Aorta (tissue), 5 donors: ENCODE results near the gene SULT6B1. TPM values are rescaled to one million over a fixed set of nuclear protein-coding genes. Genes with fewer than 3 reads are reported as not detected.

Experiments used
- ATAC-seq: fragments of 200-7000 bp; cut with Tn5 transposase; one replicate; pipeline ENCODE4 v1.9.1; 2022; ENCODE audit warnings: moderate library complexity; ENCODE audit not compliant: low FRiP score
- DNase-seq, 2 donors: peaks; one replicate each; pipeline ENCODE4 v3.0.0-alpha.2; 2020
- H3K27ac ChIP-seq, 2 donors: one replicate each; pipeline ENCODE4 v1.5.1; 2013; ENCODE audit warnings: low read length in 2 of 2, mild to moderate bottlenecking in 2 of 2, moderate library complexity in 2 of 2, control low read depth in 1 of 2, inconsistent platforms in 1 of 2, low read depth in 1 of 2
- H3K27me3 ChIP-seq, 2 donors: one replicate each; pipeline ENCODE4 v1.6.1; 2013; ENCODE audit warnings: control low read depth in 1 of 2, low read length in 1 of 2, mild to moderate bottlenecking in 1 of 2, moderate library complexity in 1 of 2; ENCODE audit not compliant: insufficient read depth in 2 of 2, control insufficient read depth in 1 of 2
- H3K36me3 ChIP-seq, 2 donors: one replicate each; pipeline ENCODE4 v1.6.1; 2013; ENCODE audit warnings: control low read depth in 1 of 2, low read length in 1 of 2, mild to moderate bottlenecking in 1 of 2; ENCODE audit not compliant: insufficient read depth in 2 of 2, control insufficient read depth in 1 of 2
- H3K4me1 ChIP-seq, 2 donors: one replicate each; pipeline ENCODE4 v1.6.1; 2013; ENCODE audit warnings: low read length in 2 of 2, control low read depth in 1 of 2, mild to moderate bottlenecking in 1 of 2, moderate library complexity in 1 of 2; ENCODE audit not compliant: insufficient read depth in 2 of 2, control insufficient read depth in 1 of 2
- H3K4me3 ChIP-seq, 2 donors: one replicate each; pipeline ENCODE4 v1.5.1; 2013; ENCODE audit warnings: low read length in 2 of 2, control low read depth in 1 of 2, mild to moderate bottlenecking in 1 of 2
- H3K9me3 ChIP-seq: one replicate; pipeline ENCODE4 v1.6.1; 2013; ENCODE audit warnings: mild to moderate bottlenecking, low read length; ENCODE audit not compliant: control insufficient read depth
- WGBS, 2 donors: extraction: QIAGEN DNeasy Blood & Tissue Kit; methylation state at CpG; one replicate each; pipeline ENCODE4 v1.1.7; 2013; 5-methylcytosine and 5-hydroxymethylcytosine counted together
- intact Hi-C, 2 donors: fragments of 100-400 bp; cut with DNase I; formaldehyde crosslinking; loops; one replicate each; pipeline versions ENCODE4 v1.14.2 to v1.15.0; 2022
- polyA plus RNA-seq, 2 donors: library from polyadenylated mRNA; stranded (reverse); fragments of 200-250 nt; gene quantifications; one replicate each; pipeline ENCODE4 v1.2.3, GENCODE V29; 2013
- total RNA-seq, 2 donors: library from RNA; stranded (reverse); fragmentation: NEBNext Ultra II Directional; extraction: Animal tissue kit (Norgen Biotek cat#: 25700); gene quantifications; one replicate each; pipeline ENCODE4 v1.2.1, GENCODE V29; 2021
- donor health status: healthy with polysubstance abuse.
- donor health status: Bipolar disorder and iron deficiency.
- donor health status: DM: no; HTN: no; CAD: no.
- donor health status: DM: no; HTN: no; CAD: no.
- donor health status: DM: yes; HTN: yes; CAD: no.

The SULT6B1 gene
- total and polyA plus RNA-seq, 4 donors, result not detected

DNA sequence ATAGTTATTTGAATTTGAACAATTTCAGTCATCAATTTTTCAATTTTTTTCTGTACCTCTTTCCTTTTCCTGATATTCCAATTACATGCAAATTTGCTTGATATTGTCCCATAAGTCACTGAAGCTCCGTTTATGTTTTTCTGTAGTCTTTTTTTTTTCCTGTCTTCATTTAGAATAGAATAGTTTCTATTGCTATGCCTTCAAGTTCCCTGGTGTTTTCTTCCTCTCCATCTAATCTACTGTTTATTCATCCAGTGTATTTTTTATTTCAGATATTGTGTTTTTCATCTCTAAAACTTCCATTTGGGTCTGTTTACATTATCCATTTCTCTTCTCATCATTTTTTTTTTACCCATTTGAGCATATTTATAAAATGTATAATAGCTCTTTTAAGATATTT is 23.7 kb downstream of the SULT6B1 start:
- Histone ChIP-seq H3K27ac (no peak overlapping the region), H3K27me3 (no peaks in the 10 kb centered on the region), H3K4me1 (no peaks in the 10 kb centered on the region), H3K9me3 (no peaks in the 10 kb centered on the region), H3K4me3 (no peak overlapping the region), H3K36me3 (no peaks in the 10 kb centered on the region)
- no peak for ATAC-seq
- 88% methylated on average over 1 of the region's 1 CpG for WGBS, 2 donors
- intact Hi-C loops, result loop anchor here in 1 of 2 donors (5.0 kb wide), 1 partner anchor 728 kb away; no protein-coding TSS in a partner anchor
- no peak for DNase-seq

DNA sequence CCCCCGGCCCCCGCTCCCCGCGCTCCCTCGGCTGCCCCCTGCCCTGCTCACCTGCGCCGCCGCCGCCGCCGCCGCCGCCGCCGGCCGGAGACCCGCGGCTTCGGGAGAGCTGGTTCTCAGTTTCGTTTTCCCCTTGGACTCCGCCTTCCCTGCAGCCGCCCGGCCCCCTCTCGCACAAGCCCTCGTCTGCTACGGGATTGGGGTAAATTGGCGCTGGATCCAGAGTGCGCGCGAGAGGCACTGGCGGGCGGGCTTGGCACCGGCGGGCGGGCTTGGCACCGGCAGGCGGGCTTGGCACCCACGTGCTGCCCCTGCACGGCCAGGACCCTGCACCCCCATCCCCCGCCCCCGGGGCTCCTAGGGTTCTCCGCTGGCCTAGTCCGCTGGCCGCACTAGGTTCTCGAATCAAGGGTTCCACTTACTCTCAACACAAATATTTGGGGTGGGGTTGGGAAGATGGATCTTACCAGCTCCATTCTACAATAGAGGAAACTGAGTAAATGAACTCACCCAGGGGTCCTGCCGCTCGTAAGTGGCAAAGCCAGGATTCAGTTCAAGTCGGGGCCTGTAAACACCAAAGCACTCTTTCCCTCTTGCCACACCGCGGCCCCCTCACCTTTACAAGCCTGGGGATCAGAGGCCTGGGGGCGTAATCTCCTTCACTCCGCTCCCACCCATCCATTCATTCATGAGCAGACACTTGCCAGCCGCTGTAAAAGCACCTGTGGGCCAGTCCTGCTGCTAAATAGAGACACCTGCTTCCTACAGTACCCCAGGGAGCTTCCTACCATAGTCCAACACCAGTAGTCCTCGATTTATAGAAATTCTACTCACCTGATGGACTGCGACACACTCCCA is 31.4 kb downstream of the SULT6B1 start, which contains the start of gene EIF2AK2:
EIF2AK2 (minus strand) TSS at position 124 of the 858 bp plus-strand sequence. CDS start 9,174 bp downstream, outside the sequence.
- Histone ChIP-seq H3K4me1 (no peaks in the 10 kb centered on the region), H3K27me3 (no peaks in the 10 kb centered on the region), H3K36me3 (no peaks in the 10 kb centered on the region), H3K27ac (peak within 1 kb of the TSS; percentile 26 to 57), H3K9me3 (no peaks in the 10 kb centered on the region), H3K4me3 (peak within 1 kb of the TSS; percentile 92 to 100)
- intact Hi-C loops, result no loop called here
- whole genome bisulfite sequencing, 2 donors, result 14 to 39% methylated on average over 19 to 55 of the region's 55 CpGs
- peak; percentile 93 to 94 for DNase-seq
- peak; percentile 93 for ATAC-seq

DNA sequence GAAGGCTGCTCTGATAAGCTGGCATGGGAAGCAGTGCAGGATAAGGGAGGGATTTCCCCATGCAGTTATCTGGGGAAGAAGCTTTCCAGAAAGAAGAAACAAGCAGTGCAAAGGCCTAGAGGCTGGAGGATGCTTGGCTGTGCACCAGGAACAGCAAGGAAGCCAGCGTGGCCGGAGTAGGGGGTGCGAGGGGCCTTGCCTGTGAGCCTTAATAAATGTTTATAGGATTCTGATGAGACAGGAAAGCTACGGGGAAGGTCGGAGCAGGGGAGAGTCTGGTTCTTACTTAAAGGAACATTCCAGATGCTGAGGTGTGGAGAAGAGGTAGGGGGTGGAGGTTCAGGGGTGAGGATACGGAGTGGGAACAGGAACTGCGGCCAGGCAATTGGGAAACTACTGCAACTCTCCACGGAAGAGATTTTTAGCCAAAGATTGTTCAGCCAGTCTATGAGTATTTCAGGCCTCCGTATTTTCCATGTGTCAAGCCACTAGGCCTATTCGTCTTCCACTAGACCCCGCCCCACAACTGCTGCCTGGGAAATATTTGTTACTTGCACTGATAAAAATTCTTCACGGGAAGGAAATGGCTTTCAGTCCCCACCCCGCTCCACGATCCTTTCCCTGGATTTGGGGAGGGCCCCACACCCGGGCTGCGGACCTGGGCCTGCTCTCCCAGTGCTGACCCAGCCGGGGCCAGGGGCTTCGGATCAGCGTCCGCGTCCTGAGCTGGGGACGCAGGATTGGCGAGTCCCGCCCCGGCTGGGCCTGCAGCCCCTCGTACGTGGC is 32.2 kb downstream of the SULT6B1 start:
- Histone ChIP-seq H3K27me3 (no peaks in the 10 kb centered on the region), H3K9me3 (no peaks in the 10 kb centered on the region), H3K27ac (peak overlapping the region in 1 of 2 donors; percentile 57), H3K4me3 (peak overlapping the region; percentile 92 to 100), H3K36me3 (no peaks in the 10 kb centered on the region), H3K4me1 (no peaks in the 10 kb centered on the region)
- ATAC-seq (peak; percentile 72), DNase-seq (peak; percentile 70 to 81)
- intact Hi-C loops, result no loop called here
- WGBS, 2 donors, result 0 to 1% methylated on average over 27 of the region's 27 CpGs

DNA sequence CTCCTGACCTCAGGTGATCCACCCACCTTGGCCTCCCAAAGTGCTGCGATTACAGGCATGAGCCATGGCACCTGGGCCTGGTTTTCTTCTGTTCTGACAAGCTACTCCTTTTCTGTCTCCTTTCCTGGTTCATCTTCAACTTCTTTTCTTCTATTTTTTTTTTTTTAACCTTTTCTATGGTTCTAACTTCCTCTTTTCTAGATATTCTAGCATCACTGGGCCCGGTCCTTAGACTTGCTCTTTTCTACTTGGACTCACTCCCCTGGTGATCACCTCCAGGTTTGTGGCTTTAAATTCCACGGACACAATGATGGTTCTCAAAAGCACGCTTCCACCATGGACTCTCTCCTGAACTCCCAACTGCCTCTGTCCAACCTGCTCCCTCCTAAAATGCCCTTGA is 33.7 kb downstream of the SULT6B1 start:
- Histone ChIP-seq H3K27ac (no peak overlapping the region), H3K9me3 (no peaks in the 10 kb centered on the region), H3K4me3 (no peak overlapping the region), H3K4me1 (no peaks in the 10 kb centered on the region), H3K36me3 (no peaks in the 10 kb centered on the region), H3K27me3 (no peaks in the 10 kb centered on the region)
- no peak for DNase-seq
- WGBS, 2 donors, result 90 to 91% methylated on average over 4 of the region's 4 CpGs
- intact Hi-C loops, result no loop called here
- ATAC-seq, result no peak

DNA sequence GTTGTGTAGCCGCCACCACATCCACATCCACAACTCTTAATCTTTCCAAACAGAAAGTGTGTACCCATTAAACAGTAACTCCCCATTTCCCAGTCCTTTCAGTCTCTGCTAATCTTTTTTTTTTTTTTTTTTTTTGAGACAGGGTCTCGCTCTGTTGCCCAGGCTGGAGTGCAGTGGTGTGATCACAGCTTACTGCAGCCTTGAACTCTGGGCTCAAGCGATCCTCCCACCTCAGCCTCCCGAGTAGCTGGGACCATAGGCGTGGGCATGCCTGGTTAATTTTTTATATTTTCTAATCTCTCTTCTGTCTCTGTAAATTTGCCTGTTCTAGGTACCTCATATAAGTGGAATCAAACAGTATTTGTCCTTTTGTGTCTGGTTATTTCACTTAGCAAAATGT is 35.2 kb downstream of the SULT6B1 start:
- ATAC-seq (no peak), DNase-seq (no peak)
- no peaks in the 10 kb centered on the region for H3K4me1 ChIP-seq
- 85 to 97% methylated on average over 5 of the region's 5 CpGs for whole genome bisulfite sequencing, 2 donors
- peaks cover 0 to 3% of the 10 kb centered on the region in 2 donors for H3K36me3 ChIP-seq
- H3K27ac ChIP-seq, result no peak overlapping the region
- intact Hi-C loops, result no loop called here
- no peaks in the 10 kb centered on the region for H3K9me3 ChIP-seq
- H3K27me3 ChIP-seq, result no peaks in the 10 kb centered on the region
- no peak overlapping the region for H3K4me3 ChIP-seq

DNA sequence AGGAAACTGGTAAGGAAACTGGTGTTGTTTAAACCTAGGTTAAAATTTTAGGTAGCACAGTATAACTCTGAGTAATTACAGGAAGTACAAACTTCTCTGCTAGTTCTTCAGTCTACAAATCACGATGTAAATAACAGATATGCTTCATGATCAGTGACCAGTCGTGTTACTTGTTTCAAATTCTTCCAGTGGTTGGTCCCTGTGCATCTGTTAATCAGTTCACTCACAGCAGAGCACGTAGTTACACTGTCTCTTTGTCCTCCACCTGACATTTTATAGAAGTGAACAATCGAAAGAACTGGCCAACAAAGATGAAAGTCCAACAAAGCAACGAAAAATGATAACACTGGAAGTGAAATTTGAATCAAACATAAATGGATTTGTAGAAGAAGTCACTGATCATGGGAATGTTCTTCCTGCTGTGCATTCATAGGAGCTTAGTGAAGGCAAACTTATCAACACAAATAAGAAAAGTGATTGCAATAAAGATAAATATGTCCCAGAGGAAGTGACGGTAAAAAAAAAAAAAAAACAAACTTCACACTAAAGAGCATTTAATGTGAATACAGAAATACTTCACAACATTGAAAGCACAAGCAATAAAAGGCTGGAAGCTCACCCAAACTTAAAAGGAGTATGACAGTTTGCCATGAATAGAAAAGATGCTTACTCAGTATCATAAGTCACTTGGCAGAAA is 38.7 kb downstream of the SULT6B1 start:
- H3K27ac ChIP-seq, result no peak overlapping the region
- no peaks in the 10 kb centered on the region for H3K4me1 ChIP-seq
- H3K36me3 ChIP-seq, result peaks cover 3% of the 10 kb centered on the region in 2 donors
- ATAC-seq (no peak), DNase-seq (no peak)
- no peaks in the 10 kb centered on the region for H3K9me3 ChIP-seq
- H3K27me3 ChIP-seq, result no peaks in the 10 kb centered on the region
- intact Hi-C loops, result no loop called here
- H3K4me3 ChIP-seq, result no peak overlapping the region
- WGBS, 2 donors, result 56 to 59% methylated on average over 6 of the region's 6 CpGs

DNA sequence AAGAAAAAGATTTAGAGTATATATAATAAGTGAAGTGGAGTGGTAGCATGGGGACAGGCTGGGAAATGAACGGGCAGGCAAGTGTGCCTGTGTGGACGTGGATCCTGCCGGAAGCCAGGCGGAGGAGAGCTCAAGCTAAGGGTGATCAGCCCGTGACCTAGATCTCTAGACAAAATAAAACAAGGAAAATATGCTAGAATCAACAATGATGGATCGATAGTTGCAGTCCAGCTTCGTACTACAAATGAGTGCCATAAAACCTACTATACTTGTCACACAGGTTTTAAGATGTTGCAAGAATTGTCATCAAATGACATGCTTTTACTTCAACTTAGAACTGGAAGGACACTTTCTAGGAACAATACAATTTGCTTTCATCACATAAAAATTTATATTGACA is 40.1 kb downstream of the SULT6B1 start:
- DNase-seq (no peak), ATAC-seq (no peak)
- H3K36me3 ChIP-seq, result peaks cover 3% of the 10 kb centered on the region in 2 donors
- no peak overlapping the region for H3K4me3 ChIP-seq
- intact Hi-C loops, result no loop called here
- WGBS, 2 donors, result 92 to 93% methylated on average over 7 of the region's 7 CpGs
- no peaks in the 10 kb centered on the region for H3K9me3 ChIP-seq
- no peaks in the 10 kb centered on the region for H3K27me3 ChIP-seq
- no peaks in the 10 kb centered on the region for H3K4me1 ChIP-seq
- H3K27ac ChIP-seq, result no peak overlapping the region

DNA sequence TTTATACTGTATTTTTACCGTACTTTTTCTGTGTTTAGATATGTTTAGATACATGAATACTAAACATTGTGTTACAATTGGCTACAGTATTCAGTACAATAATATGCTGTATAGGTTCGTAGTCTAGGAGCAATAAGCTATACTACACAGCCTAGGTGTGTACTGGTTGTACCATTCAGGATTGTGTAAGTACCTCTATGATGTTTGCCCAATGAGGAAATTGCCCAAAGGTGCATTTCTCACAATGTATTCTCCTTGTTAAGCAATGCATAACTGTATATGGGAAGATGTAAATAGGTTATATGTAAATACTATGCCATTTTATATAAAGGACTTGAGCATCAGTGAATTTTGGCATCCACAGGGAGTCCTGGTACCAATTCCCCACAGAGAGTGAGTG is 42.4 kb downstream of the SULT6B1 start:
- no peak overlapping the region for H3K27ac ChIP-seq
- H3K27me3 ChIP-seq, result no peaks in the 10 kb centered on the region
- H3K9me3 ChIP-seq, result no peaks in the 10 kb centered on the region
- H3K36me3 ChIP-seq, result peaks cover 3% of the 10 kb centered on the region in 2 donors
- H3K4me3 ChIP-seq, result no peak overlapping the region
- ATAC-seq (no peak), DNase-seq (no peak)
- no peaks in the 10 kb centered on the region for H3K4me1 ChIP-seq
- WGBS, 2 donors, result 96 to 98% methylated on average over 2 of the region's 2 CpGs
- intact Hi-C loops, result no loop called here
